Left cardiac atrium (tissue), 4 donors: Measurements from ENCODE around the gene IMPG2. TPM values are rescaled to one million over a fixed set of nuclear protein-coding genes. Genes with fewer than 3 reads are reported as not detected.
A peak's percentile ranks its signal among the peaks of the same experiment; 100 is the strongest.

Source experiments
- ATAC-seq, 2 donors: fragments of 200-7000 bp; cut with Tn5 transposase; one replicate each; pipeline ENCODE4 v1.9.1; 2020; ENCODE audit warnings: mild to moderate bottlenecking in 2 of 2, moderate library complexity in 2 of 2
- DNase-seq: peaks from one replicate; pipeline ENCODE4 v3.0.0-alpha.2; 2020
- intact Hi-C, 2 donors: fragments of 100-400 bp; cut with DNase I; formaldehyde crosslinking; loops; one replicate each; pipeline versions ENCODE4 v1.14.1 to v1.15.1; 2022 to 2023
- total RNA-seq, 2 donors: library from RNA; stranded (reverse); fragmentation: NEBNext Ultra II Directional; extraction: Animal tissue kit (Norgen Biotek cat#: 25700); gene quantifications; one replicate each; pipeline ENCODE4 v1.2.1, GENCODE V29; 2021
- donor health status: DM: no; HTN: yes; CAD: no.
- donor health status: DM: no; HTN: yes; CAD: no; lungs with severe emphysema.
- donor health status: DM: yes; HTN: yes; CAD: no.
- donor health status: Dilated cardiomyopathy.

Gene IMPG2
- total RNA-seq, 2 donors from 2014 or later = 0.18 to 0.31 TPM

- ATAC-seq = no peak
- DNase-seq = no peak
- intact Hi-C loops = no loop called here
Measured at GRCh38 chr3:101202640-101203039, 117.7 kb downstream of the IMPG2 start.

DNA sequence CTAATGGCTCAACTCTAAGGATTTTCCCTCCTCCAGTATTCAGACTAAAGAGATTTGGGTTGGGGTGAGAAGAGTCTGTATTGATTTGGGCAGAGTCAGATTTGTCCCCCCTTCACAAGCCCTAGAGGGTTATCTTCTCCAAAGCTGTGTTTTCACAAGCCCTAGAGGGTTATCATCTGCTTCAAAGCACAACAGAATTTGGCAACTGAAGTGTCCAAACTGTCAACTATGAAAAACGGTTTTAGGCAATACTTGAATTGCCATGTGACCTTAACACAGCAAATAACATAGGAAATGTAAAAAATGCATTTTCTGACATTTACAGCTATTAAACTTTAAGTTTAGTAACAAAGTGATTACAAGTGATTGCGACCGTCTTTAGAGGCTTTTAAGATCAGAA, 119.9 kb downstream of the IMPG2 start:
- intact Hi-C loops = no loop called here
- ATAC-seq (peak; percentile 11 to 19), DNase-seq (no peak)

DNA sequence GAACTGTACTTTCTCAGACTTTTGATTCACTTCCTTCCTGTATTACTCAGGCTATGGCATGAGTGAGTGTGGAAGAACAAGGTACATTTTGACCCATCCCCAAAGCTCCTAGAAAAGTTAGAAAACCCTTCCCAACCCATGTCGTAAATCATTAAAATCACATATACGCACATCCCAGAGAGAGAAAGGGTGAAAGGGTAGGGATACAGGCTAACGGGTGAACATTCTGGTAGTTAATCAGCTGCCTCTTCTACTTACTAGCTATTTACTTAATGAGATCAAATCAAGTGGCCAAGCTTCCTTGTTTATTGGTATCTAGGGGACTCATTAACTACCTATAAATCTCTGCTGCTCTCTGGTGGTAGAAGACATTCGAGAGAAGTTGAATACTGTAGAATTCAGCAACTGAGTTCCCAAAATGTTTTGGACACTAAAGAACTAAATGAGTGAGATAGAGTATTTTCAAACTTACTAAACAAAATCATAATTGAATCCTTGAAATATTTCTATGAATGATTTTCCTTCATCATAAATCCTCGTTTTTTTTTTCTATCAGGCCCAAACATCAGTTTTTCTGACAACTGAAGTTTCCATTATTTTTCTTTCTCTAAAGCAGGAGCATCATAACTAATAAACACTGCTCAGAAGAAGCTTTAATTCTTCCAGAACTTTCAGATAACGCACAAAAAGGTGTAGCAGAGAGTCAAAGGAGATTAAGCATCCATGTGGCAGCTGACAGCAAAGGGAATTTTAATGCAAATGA, 124.2 kb downstream of the IMPG2 start:
- DNase-seq (no peak), ATAC-seq (peak; percentile 65 to 79)
- intact Hi-C loops = loop anchor here in 1 of 2 donors (5.0 kb wide), 2 partner anchors 124 to 304 kb away; no protein-coding TSS in a partner anchor

DNA sequence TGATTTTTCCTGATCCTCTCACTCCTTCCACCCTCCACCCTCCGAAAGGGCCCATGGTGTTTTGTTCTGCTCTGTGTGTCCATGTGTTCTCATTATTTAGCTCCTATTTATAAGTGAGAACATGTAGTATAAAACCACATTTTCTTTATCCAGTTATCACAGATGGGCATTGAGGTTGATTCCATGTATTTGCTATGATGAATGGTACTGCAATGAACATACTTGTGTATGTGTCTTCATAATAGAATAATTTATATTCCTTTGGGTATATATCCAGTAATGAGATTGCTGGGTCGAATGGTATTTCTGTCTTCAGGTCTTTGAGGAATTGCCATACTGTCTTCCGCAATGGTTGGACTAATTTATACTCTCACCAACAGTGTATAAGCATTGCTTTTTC, 126.0 kb downstream of the IMPG2 start:
- intact Hi-C loops = no loop called here
- ATAC-seq (no peak), DNase-seq (no peak)

GRCh38 chr3:101193957-101194356, 126.4 kb downstream of the IMPG2 start:
- intact Hi-C loops = no loop called here
- no peak for DNase-seq
- ATAC-seq = no peak

- ATAC-seq (no peak), DNase-seq (no peak)
- intact Hi-C loops = no loop called here
Measured at GRCh38 chr3:101189796-101190195, 130.6 kb downstream of the IMPG2 start.

DNA sequence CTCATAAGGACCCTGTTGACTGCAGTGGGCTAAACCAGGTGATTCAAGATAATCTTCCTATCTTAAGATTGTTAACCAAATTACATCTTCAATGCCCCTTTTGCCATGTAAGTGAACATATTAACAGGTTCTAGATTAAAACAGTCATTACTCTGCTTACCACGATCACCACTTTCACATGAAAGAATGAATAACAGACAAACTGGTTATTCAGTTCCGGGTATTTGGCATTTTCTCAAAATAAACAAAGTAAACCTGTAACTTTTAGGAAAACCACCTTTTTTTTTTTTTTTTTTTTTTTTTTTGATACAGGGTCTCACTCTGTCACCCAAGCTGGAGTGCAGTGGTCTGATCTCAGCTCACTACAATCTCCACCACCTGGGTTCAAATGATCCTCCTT, 131.2 kb downstream of the IMPG2 start:
- ATAC-seq (no peak), DNase-seq (no peak)
- intact Hi-C loops = no loop called here

DNA sequence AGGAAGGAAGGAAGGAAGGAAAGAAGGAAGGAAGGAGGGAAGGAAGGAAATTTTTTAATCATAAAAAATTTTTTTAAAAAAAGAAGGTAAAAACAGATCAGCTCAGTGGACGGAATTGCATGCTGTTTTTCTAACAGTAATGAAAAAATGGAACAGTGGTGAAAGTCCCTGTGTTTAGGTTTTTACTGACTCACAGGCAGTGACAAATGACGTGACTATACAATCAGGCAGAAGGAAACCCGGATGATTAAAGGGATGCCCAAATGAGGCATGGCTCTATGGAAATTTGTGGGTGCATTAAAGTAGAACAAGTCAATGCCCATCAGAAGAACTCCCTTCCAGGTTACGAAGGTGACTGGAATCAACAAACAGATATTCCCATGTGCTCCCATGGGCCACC, 135.0 kb downstream of the IMPG2 start:
- ATAC-seq (no peak), DNase-seq (no peak)
- intact Hi-C loops = no loop called here

- intact Hi-C loops = no loop called here
- no peak for DNase-seq
- ATAC-seq = no peak
Measured at GRCh38 chr3:101184111-101184510, 136.3 kb downstream of the IMPG2 start.

DNA sequence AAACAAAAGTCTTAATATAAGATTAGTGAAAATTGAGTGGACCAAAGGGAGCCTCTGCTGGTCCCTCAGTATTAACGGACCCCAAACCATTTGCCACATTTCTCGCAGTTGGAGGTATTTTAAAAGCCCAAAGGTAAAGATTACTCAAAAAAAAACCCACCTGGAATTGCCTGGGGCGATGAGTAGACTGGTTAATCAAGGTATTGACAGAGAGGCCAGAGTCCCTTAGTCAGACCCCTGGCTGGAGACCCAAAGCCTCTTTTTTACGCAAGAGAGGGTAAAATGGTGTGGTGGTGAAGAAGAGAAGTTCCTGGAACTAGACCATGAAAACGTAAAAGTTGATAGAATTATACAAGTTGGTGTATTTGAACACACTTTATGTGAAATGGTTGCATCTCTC, 137.2 kb downstream of the IMPG2 start:
- intact Hi-C loops = no loop called here
- DNase-seq = no peak
- ATAC-seq = no peak

DNA sequence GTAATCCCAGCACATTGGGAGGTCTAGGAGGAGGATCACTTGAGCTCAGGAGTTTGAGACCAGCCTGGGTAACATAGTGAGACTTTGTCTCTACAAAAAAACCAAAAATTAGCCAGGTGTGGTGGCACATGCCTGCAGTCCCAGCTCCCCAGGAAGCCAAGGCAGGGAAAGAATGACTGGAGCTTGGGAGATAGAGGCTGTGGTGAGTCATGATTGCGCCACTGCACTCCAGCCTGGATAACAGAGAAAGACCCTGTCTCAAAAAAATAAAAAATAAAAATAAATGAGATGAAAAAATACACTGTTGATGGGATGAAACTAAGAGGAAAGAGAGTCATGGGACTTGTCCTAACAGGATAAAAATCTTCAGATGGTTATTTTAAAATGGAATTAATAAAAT, 137.6 kb downstream of the IMPG2 start:
- intact Hi-C loops = no loop called here
- ATAC-seq (no peak), DNase-seq (no peak)

- DNase-seq = no peak
- ATAC-seq = no peak
- intact Hi-C loops = no loop called here
Measured at GRCh38 chr3:101181801-101182200, 138.6 kb downstream of the IMPG2 start.

DNA sequence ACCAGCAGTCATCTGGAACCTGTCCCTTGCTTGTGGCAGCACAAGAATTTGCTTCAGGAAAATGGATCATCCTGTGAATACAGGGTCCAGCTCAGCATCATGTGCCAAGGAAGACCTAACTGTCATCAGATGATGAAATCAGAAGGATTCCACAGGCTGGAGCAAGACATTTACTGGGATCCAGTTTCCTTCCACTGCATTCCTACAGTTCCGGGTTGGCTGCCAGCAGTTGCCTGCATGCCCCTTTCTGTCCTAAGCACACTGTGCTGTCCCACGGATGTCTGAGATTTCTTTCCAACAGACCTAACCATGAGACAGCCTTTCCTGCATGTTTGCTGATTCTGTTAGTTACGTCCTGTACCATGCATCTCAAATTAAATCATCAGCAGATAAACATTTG, 140.7 kb downstream of the IMPG2 start:
- intact Hi-C loops = no loop called here
- no peak for ATAC-seq

DNA sequence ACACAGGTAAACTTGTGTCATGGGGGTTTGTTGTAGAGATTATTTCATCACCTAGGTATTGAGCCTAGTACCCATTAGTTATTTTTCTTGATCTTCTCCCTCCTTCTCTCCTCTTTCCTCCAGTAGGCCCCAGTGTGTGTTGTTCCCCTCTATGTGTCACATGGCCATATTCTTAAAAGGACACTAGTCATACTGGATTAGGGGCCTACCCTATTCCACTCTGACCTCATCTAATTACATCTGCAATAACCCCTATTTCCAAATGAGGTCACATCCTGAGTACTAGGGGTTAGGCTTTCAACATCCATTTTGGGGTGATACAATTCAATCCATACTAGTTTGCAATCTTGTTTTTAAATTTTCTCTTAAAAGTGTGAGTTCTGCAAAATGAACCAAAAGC, 142.8 kb downstream of the IMPG2 start:
- no peak for ATAC-seq
- intact Hi-C loops = no loop called here
- DNase-seq = no peak

More for the DNA sequence above, 140.7 kb downstream of the IMPG2 start:
- DNase-seq = no peak

Other genes starting within 250 kb of the IMPG2 start
- 10 to 100 TPM in 1 of 2 donors, 1 to 10 TPM in 1; 9.3 to 10.6 TPM for gene SENP7, start 192.6 kb upstream of the IMPG2 start, total RNA-seq
- 10 to 100 TPM; 21.2 to 23.6 TPM for gene TRMT10C, start 241.3 kb upstream of the IMPG2 start, total RNA-seq